Nephron progenitor cell (in vitro differentiated cells): ENCODE results near the gene CNKSR2.
"Not testable (repeated sequence)": the region's sequence is repeated elsewhere in the genome, so short reads cannot be mapped to it uniquely, and the experiment has no call there.

ENCODE experiments used
- DNase-seq: peaks from one replicate; pipeline ENCODE4 v3.0.0; 2021
- H3K27ac Mint-ChIP-seq: 2 replicates; pipeline ENCODE4 v1.8.0; 2021; ENCODE audit warnings: mild to moderate bottlenecking, moderate library complexity, mixed read lengths
- H3K27me3 Mint-ChIP-seq: 2 replicates; pipeline ENCODE4 v1.8.0; 2021; ENCODE audit warnings: mild to moderate bottlenecking, low read depth, mixed read lengths; ENCODE audit not compliant: poor library complexity
- H3K36me3 Mint-ChIP-seq: 2 replicates; pipeline ENCODE4 v1.8.0; 2021; ENCODE audit warnings: low read depth, mixed read lengths
- H3K4me1 Mint-ChIP-seq: 2 replicates; pipeline ENCODE4 v1.8.0; 2021; ENCODE audit warnings: mixed read lengths
- H3K4me3 Mint-ChIP-seq: 2 replicates; pipeline ENCODE4 v1.8.0; 2021; ENCODE audit warnings: mild to moderate bottlenecking, moderate library complexity, mixed read lengths
- H3K9me3 Mint-ChIP-seq: 2 replicates; pipeline ENCODE4 v1.8.0; 2021; ENCODE audit warnings: mild to moderate bottlenecking, moderate library complexity, mixed read lengths
- TF ChIP-seq, protein P1 (sequence below): fragments of 200-600 bp; sonication (generic); IDR thresholded peaks from 2 replicates; pipeline ENCODE4 v1.5.0; 2021; ENCODE audit warnings: antibody characterized with exemption

The CNKSR2 gene

GRCh38 chrX:21457718-21458117 is 83.5 kb downstream of the CNKSR2 start:
- TF ChIP-seq, protein P1, sequence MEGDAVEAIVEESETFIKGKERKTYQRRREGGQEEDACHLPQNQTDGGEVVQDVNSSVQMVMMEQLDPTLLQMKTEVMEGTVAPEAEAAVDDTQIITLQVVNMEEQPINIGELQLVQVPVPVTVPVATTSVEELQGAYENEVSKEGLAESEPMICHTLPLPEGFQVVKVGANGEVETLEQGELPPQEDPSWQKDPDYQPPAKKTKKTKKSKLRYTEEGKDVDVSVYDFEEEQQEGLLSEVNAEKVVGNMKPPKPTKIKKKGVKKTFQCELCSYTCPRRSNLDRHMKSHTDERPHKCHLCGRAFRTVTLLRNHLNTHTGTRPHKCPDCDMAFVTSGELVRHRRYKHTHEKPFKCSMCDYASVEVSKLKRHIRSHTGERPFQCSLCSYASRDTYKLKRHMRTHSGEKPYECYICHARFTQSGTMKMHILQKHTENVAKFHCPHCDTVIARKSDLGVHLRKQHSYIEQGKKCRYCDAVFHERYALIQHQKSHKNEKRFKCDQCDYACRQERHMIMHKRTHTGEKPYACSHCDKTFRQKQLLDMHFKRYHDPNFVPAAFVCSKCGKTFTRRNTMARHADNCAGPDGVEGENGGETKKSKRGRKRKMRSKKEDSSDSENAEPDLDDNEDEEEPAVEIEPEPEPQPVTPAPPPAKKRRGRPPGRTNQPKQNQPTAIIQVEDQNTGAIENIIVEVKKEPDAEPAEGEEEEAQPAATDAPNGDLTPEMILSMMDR: no peak
- no peaks in the 10 kb centered on the region for H3K9me3 Mint-ChIP-seq
- no peaks in the 10 kb centered on the region for H3K4me1 Mint-ChIP-seq
- DNase-seq: no peak
- H3K36me3 Mint-ChIP-seq: peaks cover 12% of the 10 kb centered on the region
- no peak overlapping the region for H3K27ac Mint-ChIP-seq
- H3K4me3 Mint-ChIP-seq: no peak overlapping the region
- H3K27me3 Mint-ChIP-seq: no peaks in the 10 kb centered on the region

- TF ChIP-seq, protein P1: no peak
- no peaks in the 10 kb centered on the region for H3K36me3 Mint-ChIP-seq
- H3K4me1 Mint-ChIP-seq: no peaks in the 10 kb centered on the region
- H3K27ac Mint-ChIP-seq: no peak overlapping the region
- no peaks in the 10 kb centered on the region for H3K9me3 Mint-ChIP-seq
- no peak overlapping the region for H3K4me3 Mint-ChIP-seq
- no peaks in the 10 kb centered on the region for H3K27me3 Mint-ChIP-seq
- DNase-seq: no peak
These were observed 94.9 kb downstream of the CNKSR2 start for GRCh38 chrX:21469071-21469470.

DNA sequence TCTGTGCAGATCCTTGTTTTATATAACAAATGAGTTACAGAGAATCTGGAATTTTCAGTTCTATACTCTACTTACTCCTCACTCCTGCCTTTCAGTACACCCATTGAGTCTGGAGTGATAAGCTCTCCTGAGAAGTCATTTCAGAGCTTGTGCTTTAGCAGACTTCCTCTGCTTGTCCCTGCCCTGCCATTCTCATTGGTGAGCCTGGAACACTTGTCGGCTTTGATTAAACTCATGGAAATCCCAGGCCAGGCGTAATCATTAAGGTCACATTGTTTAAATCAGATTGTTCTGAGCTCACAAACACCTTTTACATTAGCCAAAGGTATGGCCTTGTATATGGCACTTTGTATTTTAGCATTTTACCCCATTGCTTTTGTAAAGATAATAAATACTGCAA is 102.7 kb downstream of the CNKSR2 start:
- TF ChIP-seq, protein P1: no peak
- no peak for DNase-seq
- no peaks in the 10 kb centered on the region for H3K36me3 Mint-ChIP-seq
- no peak overlapping the region for H3K4me3 Mint-ChIP-seq
- no peaks in the 10 kb centered on the region for H3K9me3 Mint-ChIP-seq
- no peaks in the 10 kb centered on the region for H3K27me3 Mint-ChIP-seq
- H3K27ac Mint-ChIP-seq: no peak overlapping the region
- H3K4me1 Mint-ChIP-seq: no peaks in the 10 kb centered on the region

- H3K36me3 Mint-ChIP-seq: no peaks in the 10 kb centered on the region
- no peaks in the 10 kb centered on the region for H3K4me1 Mint-ChIP-seq
- no peak overlapping the region for H3K4me3 Mint-ChIP-seq
- no peaks in the 10 kb centered on the region for H3K27me3 Mint-ChIP-seq
- no peaks in the 10 kb centered on the region for H3K9me3 Mint-ChIP-seq
- H3K27ac Mint-ChIP-seq: no peak overlapping the region
- DNase-seq: peak; percentile 11
- TF ChIP-seq, protein P1: peak; percentile 80
These were observed 105.6 kb downstream of the CNKSR2 start for GRCh38 chrX:21479695-21480270.

- H3K27ac Mint-ChIP-seq: no peak overlapping the region
- no peaks in the 10 kb centered on the region for H3K27me3 Mint-ChIP-seq
- H3K9me3 Mint-ChIP-seq: no peaks in the 10 kb centered on the region
- H3K4me1 Mint-ChIP-seq: no peaks in the 10 kb centered on the region
- no peak overlapping the region for H3K4me3 Mint-ChIP-seq
- TF ChIP-seq, protein P1: no peak
- H3K36me3 Mint-ChIP-seq: no peaks in the 10 kb centered on the region
- no peak for DNase-seq
These were observed 107.5 kb downstream of the CNKSR2 start for GRCh38 chrX:21481761-21482160.

- not testable (repeated sequence) for H3K27ac Mint-ChIP-seq, H3K4me1 Mint-ChIP-seq, H3K27me3 Mint-ChIP-seq, H3K4me3 Mint-ChIP-seq, H3K36me3 Mint-ChIP-seq, DNase-seq, H3K9me3 Mint-ChIP-seq
These were observed 109.8 kb downstream of the CNKSR2 start for GRCh38 chrX:21484051-21484450.
